GM13977 (cell line): Measurements from ENCODE around the gene RWDD1.
"Not testable (repeated sequence)": the region's sequence is repeated elsewhere in the genome, so short reads cannot be mapped to it uniquely, and the experiment has no call there.

Experiments used
- DNase-seq: peaks from one replicate; pipeline ENCODE4 v3.0.0; 2012; ENCODE audit warnings: low spot score
- in situ Hi-C: fragments of 300-500 bp; cut with MboI; formaldehyde crosslinking; loops from one replicate; pipeline ENCODE4 v1.12.0; 2022; ENCODE audit warnings: low sequenced_read_pairs, low pct_unique_long_range_greater_than_20kb, mixed read lengths, inconsistent platforms; ENCODE audit not compliant: unreplicated experiment
- TF ChIP-seq, protein P1 (sequence below): IDR thresholded peaks from 2 replicates; pipeline ENCODE4 v1.5.1; 2012; ENCODE audit warnings: mild to moderate bottlenecking, control low read depth; ENCODE audit not compliant: insufficient read depth; ENCODE audit errors: extremely low read depth, missing control alignments

Gene RWDD1

DNA sequence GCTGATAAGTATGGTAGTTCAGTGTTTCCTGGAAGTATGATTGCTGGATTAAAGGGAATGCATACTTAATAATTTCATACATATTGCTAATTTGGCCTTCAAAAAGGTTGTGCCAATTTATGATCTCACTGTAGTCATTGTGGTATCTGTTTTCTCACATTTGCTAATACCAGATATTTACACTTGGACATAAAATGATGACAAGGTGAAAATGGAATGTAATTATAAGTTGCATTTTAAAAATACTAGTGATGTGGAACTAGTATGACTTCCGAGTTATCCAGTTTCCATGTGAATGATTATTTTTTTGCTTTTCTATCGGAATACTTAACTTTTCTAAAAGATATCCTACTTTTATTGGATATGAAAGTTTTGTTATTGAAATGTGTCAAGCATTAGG lies 15.4 kb downstream of the RWDD1 start:
- in situ Hi-C loops, result no loop called here
- DNase-seq, result no peak
- TF ChIP-seq, protein P1, sequence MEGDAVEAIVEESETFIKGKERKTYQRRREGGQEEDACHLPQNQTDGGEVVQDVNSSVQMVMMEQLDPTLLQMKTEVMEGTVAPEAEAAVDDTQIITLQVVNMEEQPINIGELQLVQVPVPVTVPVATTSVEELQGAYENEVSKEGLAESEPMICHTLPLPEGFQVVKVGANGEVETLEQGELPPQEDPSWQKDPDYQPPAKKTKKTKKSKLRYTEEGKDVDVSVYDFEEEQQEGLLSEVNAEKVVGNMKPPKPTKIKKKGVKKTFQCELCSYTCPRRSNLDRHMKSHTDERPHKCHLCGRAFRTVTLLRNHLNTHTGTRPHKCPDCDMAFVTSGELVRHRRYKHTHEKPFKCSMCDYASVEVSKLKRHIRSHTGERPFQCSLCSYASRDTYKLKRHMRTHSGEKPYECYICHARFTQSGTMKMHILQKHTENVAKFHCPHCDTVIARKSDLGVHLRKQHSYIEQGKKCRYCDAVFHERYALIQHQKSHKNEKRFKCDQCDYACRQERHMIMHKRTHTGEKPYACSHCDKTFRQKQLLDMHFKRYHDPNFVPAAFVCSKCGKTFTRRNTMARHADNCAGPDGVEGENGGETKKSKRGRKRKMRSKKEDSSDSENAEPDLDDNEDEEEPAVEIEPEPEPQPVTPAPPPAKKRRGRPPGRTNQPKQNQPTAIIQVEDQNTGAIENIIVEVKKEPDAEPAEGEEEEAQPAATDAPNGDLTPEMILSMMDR, result no peak

DNA sequence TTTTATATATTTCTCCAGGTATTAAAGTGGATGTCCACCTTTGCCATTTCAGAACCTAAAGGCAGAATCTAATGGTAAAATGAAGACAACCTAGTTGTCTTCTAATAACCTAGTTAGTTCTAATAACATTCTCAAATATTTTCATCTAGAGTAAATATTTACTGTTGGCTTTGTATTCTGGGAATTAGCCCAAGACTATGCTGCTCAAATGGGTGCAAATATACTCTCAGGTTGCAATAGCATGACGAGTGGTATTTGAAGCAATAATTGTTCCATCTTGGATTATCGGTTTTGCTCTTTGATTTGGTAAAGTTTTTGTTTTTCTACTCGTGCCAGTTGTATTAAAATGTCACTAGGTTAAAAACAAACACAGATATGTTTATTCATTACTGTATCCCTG lies 23.9 kb downstream of the RWDD1 start:
- no peak for DNase-seq
- in situ Hi-C loops, result no loop called here
- TF ChIP-seq, protein P1, result no peak

GRCh38 chr6:116596815-116597214 lies 25.5 kb downstream of the RWDD1 start:
- TF ChIP-seq, protein P1, result no peak
- in situ Hi-C loops, result no loop called here
- DNase-seq, result no peak

DNA sequence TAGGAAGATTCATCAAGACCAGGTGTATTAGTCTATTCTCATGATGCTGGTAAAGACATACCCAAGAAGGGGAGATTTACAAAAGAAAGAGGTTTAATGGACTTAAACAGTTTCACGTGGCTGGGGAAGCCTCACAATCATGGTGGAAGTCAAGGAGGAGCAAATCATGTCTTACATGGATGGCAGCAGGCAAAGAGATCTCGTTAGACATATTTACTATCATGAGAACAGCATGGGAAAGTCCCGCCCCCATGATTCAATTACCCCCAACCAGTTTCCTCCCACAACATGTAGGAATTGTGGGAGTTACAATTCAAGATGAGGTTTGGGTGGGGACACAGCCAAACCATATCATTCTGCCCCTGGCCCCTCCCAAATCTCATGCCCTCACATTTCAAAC lies 32.6 kb downstream of the RWDD1 start:
- in situ Hi-C loops, DNase-seq: not testable (repeated sequence)

DNA sequence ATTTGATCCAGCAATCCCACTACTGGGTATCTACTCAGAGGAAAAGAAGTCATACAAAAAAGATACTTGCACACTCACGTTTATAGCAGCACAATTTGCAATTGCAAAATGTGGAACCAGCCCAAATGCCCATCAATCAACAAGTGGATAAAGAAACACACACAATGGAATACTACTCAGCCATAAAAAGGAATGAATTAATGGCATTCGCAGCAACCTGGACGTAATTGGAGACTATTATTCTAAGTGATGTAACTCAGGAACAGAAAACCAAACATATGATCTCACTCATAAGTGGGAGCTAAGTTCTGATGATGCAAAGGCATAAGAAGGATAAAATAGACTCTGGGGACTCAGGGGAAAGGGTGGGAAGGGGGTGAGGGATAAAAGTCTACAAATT lies 33.6 kb downstream of the RWDD1 start:
- in situ Hi-C loops, result not testable (repeated sequence)

GRCh38 chr6:116605935-116606334 lies 34.6 kb downstream of the RWDD1 start:
- TF ChIP-seq, protein P1, result no peak
- in situ Hi-C loops, result no loop called here
- DNase-seq, result no peak

More for the DNA sequence above, 33.6 kb downstream of the RWDD1 start:
- not testable (repeated sequence) for DNase-seq

- in situ Hi-C loops, result no loop called here
- no peak for DNase-seq
- TF ChIP-seq, protein P1, result no peak
Measured at GRCh38 chr6:116611056-116611455, 39.8 kb downstream of the RWDD1 start.
